ENCODE results near the gene AXL.

AXL gene

DNA sequence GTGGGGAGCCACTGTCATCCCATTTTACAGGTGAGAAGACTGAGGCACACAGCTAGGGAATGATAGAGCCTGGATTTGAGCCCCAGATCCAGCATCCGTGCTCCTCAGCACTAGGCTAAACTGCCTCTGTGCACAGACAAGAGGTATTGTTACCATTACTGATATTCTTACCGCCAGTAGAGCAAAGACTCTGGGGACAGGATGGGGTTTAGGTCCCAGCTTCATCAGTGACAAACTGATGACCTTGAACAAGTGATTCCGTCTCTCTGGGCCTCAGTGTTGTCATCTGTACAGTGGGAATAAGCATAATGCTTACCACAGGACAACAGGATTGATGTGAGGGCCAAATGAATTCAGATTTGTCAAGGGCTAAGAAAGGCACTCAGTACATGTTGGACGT is 16.5 kb downstream of the AXL start:
- no peak for DNase-seq

DNA sequence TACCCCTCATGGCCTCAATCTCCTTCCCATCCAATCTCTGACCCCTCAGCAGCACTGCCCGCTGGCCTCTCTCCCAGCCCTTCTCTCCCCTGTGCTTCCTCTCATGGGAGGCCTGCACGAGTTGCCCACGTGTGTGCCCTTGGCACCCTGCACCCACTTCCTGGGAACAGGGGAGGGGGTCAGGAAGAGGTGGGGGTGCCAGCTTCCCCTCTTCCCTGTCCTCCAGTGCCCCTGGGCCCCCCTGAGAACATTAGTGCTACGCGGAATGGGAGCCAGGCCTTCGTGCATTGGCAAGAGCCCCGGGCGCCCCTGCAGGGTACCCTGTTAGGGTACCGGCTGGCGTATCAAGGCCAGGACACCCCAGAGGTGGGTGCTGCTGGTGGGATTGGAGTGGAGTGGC is 19.2 kb downstream of the AXL start:
- DNase-seq: no peak

- no peak for DNase-seq
Observed at GRCh38 chr19:41239363-41239762, 20.3 kb downstream of the AXL start.

GRCh38 chr19:41239961-41240574 is 21.0 kb downstream of the AXL start:
- DNase-seq: no peak

- no peak for DNase-seq
Observed at GRCh38 chr19:41241859-41242258, 22.8 kb downstream of the AXL start.

GRCh38 chr19:41244117-41244516 is 25.1 kb downstream of the AXL start:
- DNase-seq: no peak

DNA sequence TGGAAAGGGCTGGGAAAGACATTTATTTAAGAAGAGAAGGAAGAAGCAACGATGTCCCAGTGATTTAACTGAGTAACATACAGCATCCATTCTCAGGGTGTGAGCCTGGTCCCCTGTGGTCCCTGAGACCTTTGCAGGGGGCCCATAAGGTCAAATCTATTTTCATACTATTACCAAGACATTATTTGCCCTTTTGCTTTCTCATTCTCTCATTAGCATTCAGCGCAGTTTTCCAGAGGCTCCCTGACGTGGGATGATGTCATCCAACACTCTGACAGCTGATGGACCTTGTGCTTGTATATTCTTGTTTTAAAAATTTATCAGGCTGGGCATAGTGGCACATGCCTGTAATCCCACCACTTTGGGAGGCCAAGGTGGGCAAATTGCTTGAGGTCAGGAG is 26.8 kb downstream of the AXL start:
- no peak for DNase-seq

DNA sequence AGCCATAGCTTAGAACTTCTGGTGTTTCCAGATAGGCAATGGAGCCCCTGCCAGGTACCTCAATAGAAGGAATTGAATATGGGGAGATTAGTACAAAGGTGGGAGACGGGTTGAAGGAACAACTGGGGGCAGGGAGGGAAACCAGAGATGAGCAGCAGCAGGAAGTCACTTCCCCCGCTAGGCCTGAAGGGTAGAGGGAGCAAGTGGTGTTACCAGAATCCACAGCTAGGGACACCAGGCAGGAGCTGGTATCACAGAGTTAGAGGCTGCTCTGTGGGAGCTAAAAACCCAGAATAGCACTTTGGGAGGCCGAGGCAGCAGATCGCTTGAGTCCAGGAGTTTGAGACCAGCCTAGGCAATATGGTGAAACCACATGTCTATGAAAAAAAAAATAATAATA is 29.9 kb downstream of the AXL start:
- no peak for DNase-seq

DNA sequence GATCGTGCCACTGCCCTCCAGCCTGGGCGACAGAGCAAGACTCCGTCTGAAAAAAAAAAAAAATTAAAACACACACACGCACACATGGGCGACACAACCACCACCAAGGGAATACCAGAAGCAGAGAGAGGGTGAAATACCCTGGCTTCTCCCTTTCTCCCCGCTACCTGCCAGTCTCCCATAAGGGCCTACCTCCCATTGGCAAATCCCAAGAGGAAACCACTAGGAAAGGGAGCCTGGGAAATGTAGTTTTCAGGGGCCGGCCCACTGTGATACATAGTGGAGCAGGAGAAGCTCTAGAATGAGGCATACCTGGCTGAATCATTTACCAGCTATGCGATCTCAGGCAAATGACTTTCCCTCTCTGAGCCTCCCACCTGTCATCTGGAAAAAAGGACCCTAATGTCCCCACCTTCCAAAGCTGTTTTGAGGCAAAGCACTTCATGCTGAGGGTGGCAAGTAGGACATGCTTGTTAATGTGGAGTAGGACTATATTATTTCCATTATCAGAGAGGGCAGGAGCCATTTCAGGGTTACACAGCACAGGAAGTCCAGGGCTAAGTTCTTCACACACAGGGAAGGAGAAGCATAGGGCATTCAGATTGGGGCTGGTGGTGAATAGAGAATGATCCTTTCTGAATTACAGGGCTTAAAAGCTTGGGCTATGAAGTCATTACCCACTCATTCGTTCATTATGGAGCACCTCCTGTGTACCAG is 30.8 kb downstream of the AXL start:
- DNase-seq: no peak

DNA sequence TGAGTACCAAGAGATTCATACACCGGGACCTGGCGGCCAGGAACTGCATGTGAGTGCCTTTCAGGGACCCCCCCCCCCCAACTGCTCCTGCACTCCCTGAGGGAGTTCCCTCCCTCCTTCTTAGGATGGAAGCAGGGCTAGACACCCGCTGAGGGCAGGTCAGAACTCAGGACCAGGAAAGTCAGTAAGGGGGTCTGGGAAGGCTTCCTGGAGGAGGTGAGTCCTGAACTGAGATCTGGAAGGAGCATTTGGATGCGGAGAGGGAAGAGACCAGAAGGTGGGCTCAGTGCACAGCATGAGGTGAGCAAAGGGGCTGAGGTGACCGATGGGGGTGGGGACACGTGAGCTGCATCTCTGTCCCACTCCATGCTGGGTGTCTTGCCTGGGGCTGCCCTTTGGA is 34.6 kb downstream of the AXL start:
- DNase-seq: no peak

DNA sequence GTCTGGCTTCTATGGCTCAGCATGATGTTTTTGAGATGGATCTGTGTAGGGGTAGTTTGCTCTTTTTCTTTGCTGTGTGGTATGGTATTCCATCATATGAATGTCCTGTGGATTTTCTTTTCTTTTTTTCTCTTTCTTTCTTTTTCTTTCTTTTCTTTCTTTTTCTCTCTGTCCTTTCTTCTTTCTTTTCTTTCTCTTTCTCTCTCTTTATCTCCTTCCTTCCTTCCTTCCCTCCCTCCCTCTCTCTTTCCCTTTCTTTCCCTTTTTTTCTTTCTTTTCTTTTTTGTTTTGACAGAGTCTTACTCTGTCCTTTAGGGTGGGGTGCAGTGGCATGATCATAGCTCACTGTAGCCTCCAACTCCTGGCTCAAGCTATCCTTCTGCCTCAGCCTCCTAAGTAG is 36.1 kb downstream of the AXL start:
- DNase-seq: no peak

DNA sequence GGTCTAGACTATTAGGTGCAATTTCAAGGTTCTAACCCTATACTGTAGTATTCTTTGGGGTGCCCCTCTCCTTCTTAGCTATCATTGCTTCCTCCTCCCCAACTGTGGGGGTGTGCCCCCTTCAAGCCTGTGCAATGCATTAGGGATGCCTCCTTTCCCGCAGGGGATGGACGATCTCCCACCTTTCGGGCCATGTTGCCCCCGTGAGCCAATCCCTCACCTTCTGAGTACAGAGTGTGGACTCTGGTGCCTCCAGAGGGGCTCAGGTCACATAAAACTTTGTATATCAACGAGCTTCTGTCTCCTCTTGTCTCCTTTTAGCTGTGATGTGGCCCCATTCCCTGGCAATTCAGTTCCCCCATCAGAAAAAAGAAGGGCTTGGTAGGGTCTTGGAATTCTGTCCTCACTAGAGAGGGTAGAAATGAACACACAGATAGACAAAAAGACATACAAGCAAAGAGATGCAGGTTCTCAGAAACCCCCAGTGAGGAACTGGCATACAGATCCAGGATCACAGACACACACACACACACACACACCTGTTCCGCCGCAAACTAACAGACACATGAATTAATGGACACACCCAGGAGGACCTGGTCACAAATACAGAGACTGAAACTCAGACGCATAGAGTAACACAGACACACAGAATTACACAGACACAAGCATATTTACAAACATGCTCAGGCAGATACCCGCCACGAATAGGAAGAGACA is 42.6 kb downstream of the AXL start:
- DNase-seq: no peak

GRCh38 chr19:41263042-41263849 is 44.2 kb downstream of the AXL start:
- DNase-seq: no peak

- peak; percentile 100 for DNase-seq
Observed at GRCh38 chr19:41263850-41264580, 45.0 kb downstream of the AXL start, which contains the start of gene HNRNPUL1. HNRNPUL1 (plus strand) TSS chr19:41264372; CDS start chr19:41264504, 132 bp downstream.

GRCh38 chr19:41264581-41265394 is 45.8 kb downstream of the AXL start:
- DNase-seq: no peak

GRCh38 chr19:41265395-41266153 is 46.6 kb downstream of the AXL start:
- DNase-seq: no peak

DNA sequence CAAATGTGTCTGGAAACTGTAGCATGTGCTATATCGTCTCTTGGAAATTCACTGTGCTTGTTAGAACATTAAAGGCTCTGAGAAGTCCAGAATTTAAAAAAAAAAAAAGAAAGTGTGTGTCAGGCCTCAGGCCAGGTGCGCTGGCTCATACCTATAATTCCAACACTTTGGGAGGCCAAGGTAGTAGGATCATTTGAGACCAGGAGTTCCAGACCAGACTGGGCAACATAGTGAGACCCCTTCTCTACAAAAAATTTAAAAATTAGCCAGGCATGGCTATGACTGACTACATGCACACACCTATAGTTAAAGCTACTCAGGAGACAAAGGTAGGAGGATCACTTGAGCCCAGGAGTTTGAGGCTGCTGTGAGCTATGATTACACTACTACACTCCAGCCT is 50.0 kb downstream of the AXL start:
- DNase-seq: no peak

DNA sequence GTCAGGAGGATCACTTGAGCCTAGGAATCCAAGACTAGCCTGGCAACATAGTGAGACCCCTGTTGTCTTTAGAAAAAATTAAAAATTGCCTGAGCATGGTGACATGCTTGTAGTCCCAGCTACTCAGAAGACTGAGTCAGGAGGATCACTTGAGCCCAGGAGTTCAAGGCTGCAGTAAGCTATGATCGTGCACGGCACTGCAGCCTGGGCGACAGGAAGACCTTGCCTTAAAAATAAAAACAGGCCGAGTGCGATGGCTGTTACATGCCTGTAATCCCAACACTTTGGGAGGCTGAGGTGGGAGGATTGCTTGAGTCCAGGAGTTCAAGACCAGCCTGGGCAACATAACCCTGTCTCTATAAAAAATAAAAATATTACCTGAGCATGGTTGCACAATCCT is 50.5 kb downstream of the AXL start:
- no peak for DNase-seq

DNA sequence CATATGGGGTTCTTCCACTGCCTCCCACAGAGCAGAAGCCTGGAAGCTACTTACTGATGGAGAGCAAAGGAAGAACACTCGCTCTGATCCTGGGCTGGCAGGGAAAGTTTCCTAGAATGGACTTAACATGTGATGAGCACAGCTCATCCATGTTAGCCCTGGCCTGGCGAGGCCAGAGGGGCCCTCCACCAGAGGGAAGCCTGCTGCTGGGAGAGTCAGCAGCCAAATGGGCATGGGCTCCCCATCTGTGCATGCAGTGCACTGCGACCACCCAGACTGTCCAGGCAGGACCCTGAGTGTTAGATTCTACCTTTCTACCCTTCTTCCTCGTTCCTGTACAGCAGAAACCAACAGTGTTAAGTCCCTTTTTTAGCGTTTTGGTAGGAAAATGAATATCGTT is 54.1 kb downstream of the AXL start:
- DNase-seq: no peak

DNA sequence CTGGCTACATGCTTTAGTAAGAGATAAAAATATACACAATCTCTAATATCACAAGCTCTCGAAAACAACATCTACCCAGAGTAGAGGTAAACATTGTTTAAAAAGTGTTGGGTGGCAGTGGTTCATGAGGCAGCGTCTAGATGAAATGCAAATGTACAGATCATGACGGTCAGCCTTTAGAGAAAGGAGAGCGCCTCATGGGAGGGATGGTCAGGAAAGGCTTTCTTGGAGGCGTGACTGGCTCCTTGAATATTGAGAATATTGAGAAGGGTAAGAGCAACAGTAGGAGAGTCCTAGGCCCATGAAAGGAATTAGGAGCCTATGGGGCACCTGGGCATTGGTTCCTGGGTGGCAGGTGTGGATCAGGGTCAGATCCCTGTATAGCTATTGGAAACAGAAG is 55.8 kb downstream of the AXL start:
- no peak for DNase-seq

GRCh38 chr19:41276231-41276630 is 57.2 kb downstream of the AXL start:
- DNase-seq: no peak

Measured in NCI-H524 treated with DMSO at 0.1 percent for 48 hours (cell line).